Neural crest cell (in vitro differentiated cells): ENCODE data around the gene TMEM225B. TPM values are rescaled to one million over a fixed set of nuclear protein-coding genes. Genes with fewer than 3 reads are reported as not detected.
A peak's percentile ranks its signal among the peaks of the same experiment; 100 is the strongest.
"Not testable (repeated sequence)": the region's sequence is repeated elsewhere in the genome, so short reads cannot be mapped to it uniquely, and the experiment has no call there.

Experiments used
- DNase-seq: peaks from one replicate; pipeline ENCODE4 v3.0.0; 2021; ENCODE audit warnings: low read depth, mixed read lengths, low spot score
- H3K27ac Mint-ChIP-seq: one replicate; pipeline ENCODE4 v1.8.0; 2021; ENCODE audit warnings: mild to moderate bottlenecking, mixed read lengths; ENCODE audit not compliant: unreplicated experiment
- H3K27me3 Mint-ChIP-seq: 2 replicates; pipeline ENCODE4 v1.8.0; 2021; ENCODE audit warnings: low read depth, mild to moderate bottlenecking, mixed read lengths
- H3K36me3 Mint-ChIP-seq: 2 replicates; pipeline ENCODE4 v1.8.0; 2021; ENCODE audit warnings: low read depth, mild to moderate bottlenecking, mixed read lengths
- H3K4me1 Mint-ChIP-seq: 2 replicates; pipeline ENCODE4 v1.8.0; 2021; ENCODE audit warnings: mixed read lengths
- H3K4me3 Mint-ChIP-seq: one replicate; pipeline ENCODE4 v1.8.0; 2021; ENCODE audit warnings: mild to moderate bottlenecking, mixed read lengths
- H3K9me3 Mint-ChIP-seq: 2 replicates; pipeline ENCODE4 v1.8.0; 2021; ENCODE audit warnings: mixed read lengths
- total RNA-seq: library from RNA; stranded (reverse); gene quantifications from 2 replicates; pipeline ENCODE4 v1.2.1, GENCODE V29; 2021
- TF ChIP-seq, protein P1 (sequence below): fragments of 200-600 bp; sonication (generic); conservative IDR thresholded peaks from 2 replicates; pipeline ENCODE4 v1.5.0; 2021; ENCODE audit warnings: antibody characterized with exemption, mild to moderate bottlenecking

Gene TMEM225B
- total RNA-seq, 1 donor from 2014 or later = 0.91 TPM

DNA sequence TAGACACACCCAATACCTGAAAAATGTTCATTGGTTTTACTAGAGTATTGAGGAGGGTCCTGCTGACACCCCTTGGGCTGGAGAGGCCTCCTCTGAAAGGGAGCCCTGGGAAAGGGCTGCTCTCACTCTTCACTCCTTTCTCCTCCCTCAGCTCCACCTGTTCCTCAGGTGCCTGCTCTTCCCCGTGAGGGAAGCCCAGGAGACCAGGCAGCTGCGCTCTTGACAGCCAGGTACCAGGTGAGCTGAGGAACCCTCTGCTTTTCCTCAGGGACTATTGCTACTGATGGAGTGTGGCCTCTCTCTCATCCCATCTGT, 36.4 kb upstream of the TMEM225B start:
- Mint-ChIP-seq H3K27ac (no peak overlapping the region), H3K36me3 (peaks cover 26% of the 10 kb centered on the region), H3K9me3 (no peaks in the 10 kb centered on the region), H3K4me1 (peaks cover 25% of the 10 kb centered on the region), H3K27me3 (no peaks in the 10 kb centered on the region), H3K4me3 (peak overlapping the region; percentile 42)
- TF ChIP-seq, protein P1, sequence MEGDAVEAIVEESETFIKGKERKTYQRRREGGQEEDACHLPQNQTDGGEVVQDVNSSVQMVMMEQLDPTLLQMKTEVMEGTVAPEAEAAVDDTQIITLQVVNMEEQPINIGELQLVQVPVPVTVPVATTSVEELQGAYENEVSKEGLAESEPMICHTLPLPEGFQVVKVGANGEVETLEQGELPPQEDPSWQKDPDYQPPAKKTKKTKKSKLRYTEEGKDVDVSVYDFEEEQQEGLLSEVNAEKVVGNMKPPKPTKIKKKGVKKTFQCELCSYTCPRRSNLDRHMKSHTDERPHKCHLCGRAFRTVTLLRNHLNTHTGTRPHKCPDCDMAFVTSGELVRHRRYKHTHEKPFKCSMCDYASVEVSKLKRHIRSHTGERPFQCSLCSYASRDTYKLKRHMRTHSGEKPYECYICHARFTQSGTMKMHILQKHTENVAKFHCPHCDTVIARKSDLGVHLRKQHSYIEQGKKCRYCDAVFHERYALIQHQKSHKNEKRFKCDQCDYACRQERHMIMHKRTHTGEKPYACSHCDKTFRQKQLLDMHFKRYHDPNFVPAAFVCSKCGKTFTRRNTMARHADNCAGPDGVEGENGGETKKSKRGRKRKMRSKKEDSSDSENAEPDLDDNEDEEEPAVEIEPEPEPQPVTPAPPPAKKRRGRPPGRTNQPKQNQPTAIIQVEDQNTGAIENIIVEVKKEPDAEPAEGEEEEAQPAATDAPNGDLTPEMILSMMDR = no peak
- DNase-seq = no peak

DNA sequence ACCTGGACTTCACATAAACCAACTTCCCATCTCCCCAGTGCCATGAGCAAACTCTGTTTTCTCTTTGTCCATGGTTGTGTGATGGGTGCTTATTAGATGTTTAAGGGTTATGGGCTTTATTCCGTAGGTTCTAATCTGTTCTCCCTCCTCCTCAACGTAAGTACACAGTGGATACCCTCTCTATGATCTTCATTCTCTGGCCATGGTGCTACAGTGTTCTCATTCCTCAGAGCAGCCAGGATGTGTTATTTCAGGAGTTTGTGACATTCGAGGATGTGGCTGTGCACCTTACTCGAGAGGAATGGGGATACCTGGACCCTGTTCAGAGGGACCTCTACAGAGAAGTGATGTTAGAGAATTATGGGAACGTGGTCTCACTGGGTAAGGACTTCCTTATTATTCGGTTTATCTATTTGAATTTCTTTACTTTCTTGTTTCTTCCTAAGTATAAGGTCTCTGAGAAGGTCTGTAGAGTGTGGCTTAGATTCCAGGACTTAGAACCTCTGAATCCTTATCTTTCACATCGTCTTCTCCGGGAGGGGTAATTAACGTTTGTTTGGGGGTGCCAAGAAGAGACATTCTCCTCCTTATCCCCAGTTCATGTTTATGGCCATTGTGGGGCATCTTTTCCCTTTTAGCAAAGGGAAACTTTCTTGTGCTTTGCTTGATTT, 35.8 kb upstream of the TMEM225B start:
- Mint-ChIP-seq H3K4me1 (peaks cover 22% of the 10 kb centered on the region), H3K27me3 (no peaks in the 10 kb centered on the region), H3K36me3 (peaks cover 26% of the 10 kb centered on the region), H3K27ac (no peak overlapping the region), H3K4me3 (peak overlapping the region; percentile 42), H3K9me3 (no peaks in the 10 kb centered on the region)
- DNase-seq = no peak
- TF ChIP-seq, protein P1 = no peak

DNA sequence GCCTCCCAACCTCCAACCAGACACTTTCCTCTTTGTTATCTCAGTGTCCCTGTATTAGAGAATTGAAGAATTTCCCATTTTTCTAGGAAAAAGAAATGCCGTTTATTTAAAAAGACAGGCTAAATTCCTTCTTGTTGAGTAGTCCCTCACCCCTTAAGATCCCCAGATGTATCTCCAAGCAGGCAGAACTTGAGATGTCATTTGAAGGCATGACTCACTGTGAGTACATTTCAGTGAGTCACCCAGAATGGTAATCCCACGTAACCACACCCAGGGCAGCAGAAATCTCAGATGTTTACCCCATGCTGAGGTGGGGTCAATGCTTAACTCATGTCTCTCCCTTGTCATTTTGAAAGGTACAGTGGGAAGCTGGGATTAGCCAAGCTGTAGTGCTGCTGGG, 35.2 kb upstream of the TMEM225B start:
- Mint-ChIP-seq H3K4me1 (peaks cover 16% of the 10 kb centered on the region), H3K9me3 (no peaks in the 10 kb centered on the region), H3K27ac (no peak overlapping the region), H3K4me3 (peak overlapping the region; percentile 21), H3K27me3 (no peaks in the 10 kb centered on the region), H3K36me3 (peaks cover 23% of the 10 kb centered on the region)
- TF ChIP-seq, protein P1 = no peak
- DNase-seq = no peak

DNA sequence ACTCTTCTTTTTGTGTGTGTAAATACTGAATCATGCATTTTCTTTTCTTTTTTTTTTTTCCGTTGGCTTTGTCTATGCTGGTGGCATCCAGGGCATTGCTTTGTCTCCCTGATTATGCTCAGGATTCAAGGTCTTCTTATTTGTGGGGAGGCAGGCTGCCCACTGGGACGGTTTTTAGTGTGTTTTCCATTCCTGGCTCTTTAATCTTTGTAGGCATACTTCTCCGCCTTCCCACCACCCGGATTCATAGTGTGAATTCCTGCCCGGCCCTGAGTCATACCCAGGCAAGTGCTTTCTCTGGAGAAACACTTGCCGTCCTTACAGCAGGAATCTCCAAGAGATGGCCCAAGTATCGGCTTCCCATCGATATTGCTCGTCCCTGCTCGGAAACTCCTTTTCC, 34.4 kb upstream of the TMEM225B start:
- peaks cover 19% of the 10 kb centered on the region for H3K36me3 Mint-ChIP-seq
- H3K4me1 Mint-ChIP-seq = peaks cover 12% of the 10 kb centered on the region
- H3K27ac Mint-ChIP-seq = no peak overlapping the region
- H3K4me3 Mint-ChIP-seq = peak overlapping the region; percentile 46
- H3K9me3 Mint-ChIP-seq = no peaks in the 10 kb centered on the region
- no peak for DNase-seq
- TF ChIP-seq, protein P1 = no peak
- no peaks in the 10 kb centered on the region for H3K27me3 Mint-ChIP-seq

DNA sequence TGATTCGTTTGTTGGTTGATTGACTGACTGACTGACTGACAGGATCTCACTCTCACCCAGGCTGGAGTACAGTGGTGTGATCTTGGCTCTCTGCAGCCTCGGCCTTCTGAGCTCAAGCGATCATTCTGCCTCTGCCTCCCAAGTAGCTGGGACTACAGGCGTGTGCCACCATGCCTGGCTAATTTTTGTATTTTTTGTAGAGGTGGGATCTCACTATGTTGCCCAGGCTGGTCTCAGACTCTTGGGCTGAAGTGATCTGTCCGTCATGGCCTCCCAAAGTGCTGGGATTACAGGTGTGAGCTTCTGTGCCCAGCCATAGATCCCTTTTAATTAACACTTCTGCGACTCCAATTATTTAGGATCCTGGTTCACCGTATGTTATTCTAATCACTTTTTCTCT, 29.3 kb upstream of the TMEM225B start:
- not testable (repeated sequence) for H3K27ac Mint-ChIP-seq, H3K9me3 Mint-ChIP-seq, DNase-seq, H3K4me1 Mint-ChIP-seq, H3K27me3 Mint-ChIP-seq, H3K4me3 Mint-ChIP-seq
- H3K36me3 Mint-ChIP-seq = peaks cover 12% of the 10 kb centered on the region

DNA sequence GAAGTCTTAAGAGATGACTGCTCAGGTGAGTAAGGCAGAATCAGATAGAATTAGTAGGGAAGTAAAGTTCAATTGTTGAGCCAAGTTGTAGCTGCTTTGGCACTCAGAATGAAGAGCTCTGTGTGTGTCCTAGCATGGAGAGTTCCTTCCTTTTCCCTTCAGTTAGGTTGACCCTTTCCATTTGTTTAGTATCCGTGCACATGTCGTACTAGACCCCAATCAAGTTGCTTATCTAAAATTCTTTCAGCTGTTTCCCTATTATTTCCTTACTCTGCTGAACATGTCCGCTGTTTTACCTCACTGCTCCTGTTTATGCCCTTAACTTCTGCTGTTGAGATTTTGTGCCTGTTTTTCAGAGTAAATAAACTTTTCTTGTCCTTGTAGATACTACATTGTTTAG, 26.3 kb upstream of the TMEM225B start:
- DNase-seq = no peak

More for the DNA sequence above, 26.3 kb upstream of the TMEM225B start:
- Mint-ChIP-seq H3K4me1 (no peaks in the 10 kb centered on the region), H3K27ac (no peak overlapping the region), H3K36me3 (peaks cover 5% of the 10 kb centered on the region), H3K27me3 (no peaks in the 10 kb centered on the region), H3K4me3 (no peak overlapping the region), H3K9me3 (no peaks in the 10 kb centered on the region)
- TF ChIP-seq, protein P1 = no peak
